Measurements from ENCODE around the gene HLA-DQA2.
"Not testable (repeated sequence)": the region's sequence is repeated elsewhere in the genome, so short reads cannot be mapped to it uniquely, and the experiment has no call there.

The HLA-DQA2 gene

GRCh38 chr6:32779036-32779435 lies 37.8 kb downstream of the HLA-DQA2 start:
- DNase-seq (ENCODE audit: low read depth in 2 of 2), result no peak

- not testable (repeated sequence) for DNase-seq (ENCODE audit: low read depth in 2 of 2)
Measured at GRCh38 chr6:32782923-32783322, 41.7 kb downstream of the HLA-DQA2 start.

DNA sequence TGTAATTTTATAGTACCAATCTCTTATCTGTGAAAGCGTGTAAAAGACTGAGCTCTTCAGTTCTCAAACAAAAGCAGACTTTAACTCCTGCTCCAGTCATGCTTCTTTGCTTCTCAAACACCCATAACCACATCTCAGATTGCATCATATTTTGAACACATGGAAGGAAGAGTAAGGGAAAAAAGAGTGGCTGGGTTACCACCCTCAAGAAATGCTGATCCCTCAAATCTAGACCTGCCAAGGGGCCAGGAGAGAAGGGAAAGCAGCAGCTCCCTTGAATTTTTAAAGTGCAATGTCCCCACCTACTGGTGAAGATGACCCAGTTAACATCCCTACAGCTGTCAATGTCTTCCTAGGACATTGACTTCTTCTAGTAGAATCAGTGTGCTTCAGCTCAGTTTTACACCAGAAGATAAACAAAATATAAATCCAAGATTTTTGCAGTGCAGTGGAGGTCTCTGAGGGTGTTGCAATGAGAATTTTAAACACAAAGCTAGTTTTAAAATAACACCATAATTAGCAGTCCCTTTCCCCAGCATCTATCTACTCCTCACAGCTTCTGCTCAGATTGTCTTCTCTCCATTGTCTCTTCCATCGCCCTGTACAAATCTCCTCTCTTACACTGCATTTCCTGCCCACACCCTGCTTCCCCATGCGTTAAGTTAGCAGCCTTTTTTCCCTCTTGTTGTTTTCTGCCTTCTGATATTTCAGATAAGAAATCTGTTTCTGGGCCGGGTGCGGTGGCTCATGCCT lies 44.8 kb downstream of the HLA-DQA2 start:
- no peak for DNase-seq (ENCODE audit: low read depth in 2 of 2)

- DNase-seq (ENCODE audit: low read depth in 2 of 2), result no peak
Measured at GRCh38 chr6:32790306-32790705, 49.1 kb downstream of the HLA-DQA2 start.

DNA sequence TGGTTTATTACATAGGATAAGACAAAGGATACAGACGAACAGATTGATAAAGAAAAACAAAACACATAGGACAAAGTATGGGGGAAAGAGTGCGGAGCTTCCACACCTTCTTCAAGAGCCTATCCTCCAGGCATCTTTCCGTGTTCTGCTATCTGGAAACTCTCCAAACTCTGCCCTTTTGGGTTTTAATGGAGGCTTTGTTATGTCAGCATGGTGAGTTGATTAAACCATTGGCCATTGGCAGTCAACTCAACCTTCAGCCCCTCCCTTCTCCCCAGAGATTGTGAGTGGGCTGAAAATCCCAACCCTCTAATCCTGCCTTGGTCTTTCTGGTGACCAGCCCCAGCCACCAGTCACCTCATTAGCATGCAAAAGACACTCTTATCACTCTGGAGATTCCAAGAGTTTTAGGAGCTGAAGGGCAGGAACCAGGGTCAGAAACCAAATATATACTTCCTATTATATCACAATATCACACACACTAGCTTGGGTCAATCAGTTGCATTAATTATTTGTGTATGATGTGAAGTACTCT lies 51.8 kb downstream of the HLA-DQA2 start:
- DNase-seq (ENCODE audit: low read depth in 2 of 2), result no peak

DNA sequence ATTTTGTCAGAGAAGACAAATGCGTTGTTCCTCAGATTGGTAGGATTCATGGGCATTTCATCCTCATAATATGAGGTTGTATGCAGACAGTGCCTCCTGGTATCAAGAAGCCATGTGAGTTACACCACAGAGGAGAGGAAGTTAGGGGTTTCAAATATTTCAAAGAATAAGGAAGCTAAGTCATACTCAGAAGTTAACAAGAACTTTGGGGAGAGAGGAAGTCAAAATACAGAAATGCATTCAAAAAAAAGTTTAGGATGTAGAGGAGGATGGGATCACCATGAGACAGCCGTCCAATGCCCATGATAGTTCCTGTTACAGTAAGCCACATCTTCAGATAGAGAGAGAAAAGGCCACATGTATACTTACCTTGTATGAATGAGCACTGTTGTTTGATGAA lies 53.3 kb downstream of the HLA-DQA2 start:
- DNase-seq (ENCODE audit: low read depth in 2 of 2), result no peak

Measured in stimulated activated CD8-positive, alpha-beta memory T cell treated with anti-CD3 and anti-CD28 coated beads, Interleukin-7, amount 100 ng/mL, for 4 hours (primary cell).